Mesothelial cell of epicardium (in vitro differentiated cells): ENCODE data around the gene SECTM1. TPM values are rescaled to one million over a fixed set of nuclear protein-coding genes. Genes with fewer than 3 reads are reported as not detected.

Experiments
- DNase-seq, 2 experiments: peaks; one replicate each; pipeline ENCODE4 v3.0.0; 2021; ENCODE audit warnings: low spot score in 2 of 2; ENCODE audit not compliant: unreplicated experiment in 2 of 2
- H3K27ac Mint-ChIP-seq: 2 replicates; pipeline ENCODE4 v1.8.0; 2021; ENCODE audit warnings: mixed read lengths
- H3K27me3 Mint-ChIP-seq: 2 replicates; pipeline ENCODE4 v1.8.0; 2021; ENCODE audit warnings: low read depth, mixed read lengths
- H3K36me3 Mint-ChIP-seq: 2 replicates; pipeline ENCODE4 v1.8.0; 2021; ENCODE audit warnings: mixed read lengths
- H3K4me1 Mint-ChIP-seq: 2 replicates; pipeline ENCODE4 v1.8.0; 2021; ENCODE audit warnings: mixed read lengths
- H3K4me3 Mint-ChIP-seq: 2 replicates; pipeline ENCODE4 v1.8.0; 2021; ENCODE audit warnings: mild to moderate bottlenecking, moderate library complexity, mixed read lengths
- H3K9me3 Mint-ChIP-seq: 2 replicates; pipeline ENCODE4 v1.8.0; 2021; ENCODE audit warnings: mixed read lengths
- CTCF ChIP-seq: fragments of 200-600 bp; sonication (generic); IDR thresholded peaks from one replicate; pipeline ENCODE4 v1.5.0; 2021; ENCODE audit warnings: antibody characterized with exemption; ENCODE audit not compliant: unreplicated experiment
- total RNA-seq: library from RNA; stranded (reverse); gene quantifications from 3 replicates; pipeline ENCODE4 v1.2.1, GENCODE V29; 2021

SECTM1 gene
- total RNA-seq, 1 donor from 2014 or later = 7.0 TPM

DNA sequence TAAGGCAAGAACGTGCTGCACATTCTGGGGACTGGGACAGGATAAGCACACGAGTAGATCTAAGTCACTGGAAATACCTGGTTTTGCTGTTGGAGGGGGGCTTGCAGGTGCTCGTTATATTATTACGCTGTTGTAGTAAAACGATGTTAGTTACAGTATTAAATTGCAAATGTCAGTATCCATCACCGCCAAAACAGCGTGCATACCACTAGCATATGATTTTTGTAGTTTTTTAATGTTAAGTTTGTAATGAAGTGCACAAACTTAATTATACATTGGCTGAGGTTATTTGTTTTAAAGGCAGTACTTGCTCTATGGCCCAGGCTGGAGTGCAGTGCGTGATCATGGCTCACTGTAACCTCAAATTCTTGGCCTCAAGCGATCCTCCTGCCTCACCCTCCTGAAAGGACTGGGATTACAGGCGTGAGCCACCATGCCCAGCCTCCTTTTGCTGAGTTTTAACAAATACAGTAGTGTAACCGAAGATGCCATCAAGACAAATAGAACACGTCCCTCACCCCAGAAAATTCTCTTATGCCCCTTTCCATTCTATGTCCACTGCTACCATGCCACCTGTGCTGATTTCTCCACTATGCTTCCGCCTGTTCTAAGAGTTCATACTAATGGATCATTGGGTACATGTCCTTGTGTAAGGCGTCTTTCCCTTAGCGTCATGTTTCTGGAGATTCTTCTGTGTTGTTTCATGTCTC lies 39.3 kb downstream of the SECTM1 start:
- H3K36me3 Mint-ChIP-seq = no peaks in the 10 kb centered on the region
- H3K27ac Mint-ChIP-seq = peak overlapping the region; percentile 93
- TF ChIP-seq CTCF = no peak
- H3K9me3 Mint-ChIP-seq = no peaks in the 10 kb centered on the region
- peaks cover 34% of the 10 kb centered on the region for H3K4me1 Mint-ChIP-seq
- DNase-seq = no peak
- peak overlapping the region; percentile 72 for H3K4me3 Mint-ChIP-seq
- peaks cover 22% of the 10 kb centered on the region for H3K27me3 Mint-ChIP-seq

GRCh38 chr17:82292251-82293154 lies 41.1 kb downstream of the SECTM1 start:
- peak overlapping the region; percentile 69 for H3K27ac Mint-ChIP-seq
- peaks cover 27% of the 10 kb centered on the region for H3K4me1 Mint-ChIP-seq
- no peaks in the 10 kb centered on the region for H3K9me3 Mint-ChIP-seq
- H3K27me3 Mint-ChIP-seq = peaks cover 16% of the 10 kb centered on the region
- peak overlapping the region; percentile 74 for H3K4me3 Mint-ChIP-seq
- TF ChIP-seq CTCF = no peak
- H3K36me3 Mint-ChIP-seq = no peaks in the 10 kb centered on the region
- peak; percentile 86 to 88 for DNase-seq

GRCh38 chr17:82291582-82292250 lies 41.9 kb downstream of the SECTM1 start:
- DNase-seq = no peak
- Mint-ChIP-seq H3K4me3 (peak overlapping the region; percentile 50), H3K27me3 (peaks cover 10% of the 10 kb centered on the region), H3K27ac (no peak overlapping the region), H3K4me1 (peaks cover 20% of the 10 kb centered on the region), H3K36me3 (no peaks in the 10 kb centered on the region), H3K9me3 (peaks cover 4% of the 10 kb centered on the region)
- no peak for TF ChIP-seq CTCF

- Mint-ChIP-seq H3K4me1 (peaks cover 16% of the 10 kb centered on the region), H3K36me3 (no peaks in the 10 kb centered on the region), H3K9me3 (peaks cover 5% of the 10 kb centered on the region), H3K4me3 (no peak overlapping the region), H3K27ac (no peak overlapping the region), H3K27me3 (no peaks in the 10 kb centered on the region)
- TF ChIP-seq CTCF = no peak
- DNase-seq = no peak
Observed at GRCh38 chr17:82287868-82288801, 45.4 kb downstream of the SECTM1 start.
